Epithelial cell of esophagus (primary cell): ENCODE measurements around the gene UCP3.

ENCODE experiments used
- DNase-seq: peaks from one replicate; pipeline ENCODE4 v3.0.0; 2010; ENCODE audit warnings: low read depth
- H3K4me3 ChIP-seq: 2 replicates; pipeline ENCODE4 v1.5.1; 2011; ENCODE audit warnings: mild to moderate bottlenecking, low read length, control low read depth
- CTCF ChIP-seq: IDR thresholded peaks from 2 replicates; pipeline ENCODE4 v1.5.1; 2011; ENCODE audit warnings: low read depth, mild to moderate bottlenecking, low read length, control low read depth, inconsistent platforms; ENCODE audit not compliant: insufficient read depth; ENCODE audit errors: missing control alignments

The UCP3 gene

DNA sequence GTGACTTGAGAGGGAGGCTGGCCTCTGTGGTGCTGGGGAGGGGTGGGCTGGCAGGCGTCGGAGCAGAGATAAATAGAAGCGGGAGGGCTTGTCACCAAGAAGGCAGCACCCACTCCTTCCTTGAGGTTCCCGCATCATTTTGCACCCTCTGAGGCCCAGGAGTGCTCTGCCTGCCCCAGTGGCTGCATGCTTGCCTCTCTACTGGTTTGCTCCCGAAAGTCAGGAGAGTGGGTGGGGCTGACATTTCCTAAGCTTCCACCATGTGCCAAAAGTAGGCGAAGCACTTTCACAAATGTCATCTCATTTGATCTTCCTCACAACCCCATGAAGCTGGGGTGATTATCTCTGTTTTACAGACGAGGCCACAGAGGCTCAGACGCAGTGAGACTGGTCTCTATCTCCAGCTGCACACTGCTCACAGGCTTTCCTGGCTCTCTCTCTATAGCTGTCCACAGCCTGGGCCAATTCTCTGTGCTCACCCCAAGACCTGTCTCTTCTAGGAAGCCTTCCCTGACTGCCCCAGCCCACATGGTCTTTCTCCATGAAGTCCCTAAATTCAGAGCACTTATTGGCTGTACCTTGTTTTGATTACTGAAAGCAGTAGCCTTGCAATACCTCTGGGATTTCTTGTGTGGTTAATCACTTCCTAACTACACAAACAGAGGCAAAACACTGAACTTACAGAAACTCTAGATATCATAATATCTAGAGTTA, 2.6 kb upstream of the UCP3 start:
- H3K4me3 ChIP-seq = no peak overlapping the region
- no peak for DNase-seq
- TF ChIP-seq CTCF = no peak

- no peak overlapping the region for H3K4me3 ChIP-seq
- DNase-seq = no peak
- TF ChIP-seq CTCF = no peak
These were observed 1.7 kb upstream of the UCP3 start for GRCh38 chr11:74010306-74011300.

DNA sequence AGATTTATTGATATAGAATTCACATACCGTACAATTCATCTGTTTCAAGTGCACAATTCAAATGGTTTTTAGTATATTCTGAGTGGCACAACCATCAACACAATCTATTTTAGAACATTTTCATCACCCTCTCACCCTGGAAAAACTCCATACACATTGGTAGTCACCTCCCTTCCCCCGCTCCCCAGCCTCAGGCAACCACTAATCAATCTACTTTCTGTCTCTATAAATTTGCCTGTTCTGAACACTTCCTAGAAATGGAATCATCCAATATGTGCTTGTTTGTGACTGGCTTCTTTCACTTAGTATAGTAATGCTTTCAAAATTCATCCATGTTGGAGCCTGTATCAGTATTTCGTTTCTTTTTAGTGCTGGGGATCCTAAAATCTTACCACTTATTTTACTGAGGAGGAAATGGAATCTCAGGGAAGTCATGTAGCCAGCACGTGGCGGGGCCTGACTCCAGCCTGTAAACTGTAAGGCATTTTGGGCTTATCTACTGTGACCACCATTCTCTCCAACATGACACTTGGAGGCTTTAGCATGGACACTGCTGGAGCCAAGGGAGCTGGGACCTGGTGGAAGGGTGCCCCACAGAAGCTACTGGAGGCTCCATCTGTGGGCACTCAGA, 905 bp upstream of the UCP3 start:
- no peak for TF ChIP-seq CTCF
- H3K4me3 ChIP-seq = no peak overlapping the region
- no peak for DNase-seq

GRCh38 chr11:74009230-74009547, 304 bp upstream of the UCP3 start:
- no peak for TF ChIP-seq CTCF

GRCh38 chr11:74007691-74008372, 1.1 kb downstream of the UCP3 start:
- no peak for DNase-seq
- H3K4me3 ChIP-seq = no peak overlapping the region
- TF ChIP-seq CTCF = no peak

More at GRCh38 chr11:74009230-74009547, 304 bp upstream of the UCP3 start:
- no peak overlapping the region for H3K4me3 ChIP-seq
- DNase-seq = no peak

DNA sequence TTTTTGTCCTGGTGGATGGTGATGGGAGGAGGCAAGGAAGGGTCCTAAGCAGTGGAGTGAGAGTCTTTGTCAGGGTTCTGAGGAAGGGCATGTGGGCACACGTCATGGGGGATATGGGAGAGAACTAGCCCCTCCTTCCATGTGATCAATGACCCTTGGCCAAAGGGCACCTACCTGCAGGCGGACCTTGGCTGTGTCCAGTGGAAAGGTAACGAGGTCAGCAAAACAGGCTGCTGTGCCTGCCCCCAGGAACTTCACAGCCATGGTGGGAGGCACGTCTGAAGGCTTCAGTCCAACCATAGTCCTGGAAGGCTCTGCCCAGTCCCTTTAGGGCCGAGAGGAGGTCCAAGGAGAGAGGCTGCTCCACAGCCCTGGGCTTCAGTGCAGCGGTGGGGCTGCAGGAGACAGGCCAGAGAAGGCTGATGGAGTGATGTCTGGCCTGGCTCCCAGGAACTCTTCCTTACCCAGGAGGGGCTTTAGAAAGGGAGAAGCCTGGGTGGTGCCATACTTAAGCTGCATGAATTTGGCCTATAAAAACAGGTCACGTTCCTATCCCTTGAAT, 2.1 kb downstream of the UCP3 start:
- TF ChIP-seq CTCF = no peak
- no peak for DNase-seq
- no peak overlapping the region for H3K4me3 ChIP-seq
